Dermis blood vessel endothelial cell (primary cell): ENCODE data around the gene CFAP107. TPM values are rescaled to one million over a fixed set of nuclear protein-coding genes. Genes with fewer than 3 reads are reported as not detected.
"Not testable (repeated sequence)": the region's sequence is repeated elsewhere in the genome, so short reads cannot be mapped to it uniquely, and the experiment has no call there.

Experiments
- DNase-seq: peaks from one replicate; pipeline ENCODE4 v3.0.0; 2010
- total RNA-seq: library from RNA; depleted of rRNA; stranded (reverse); fragments of >200 nt; gene quantifications from 2 replicates; pipeline ENCODE4 v1.2.3, GENCODE V29; 2014

Gene CFAP107
- total RNA-seq, 1 donor from 2014 or later, result not detected

GRCh38 chr1:12781488-12781887 is 35.5 kb downstream of the CFAP107 start:
- DNase-seq, result not testable (repeated sequence)

- not testable (repeated sequence) for DNase-seq
These were observed 37.8 kb downstream of the CFAP107 start for GRCh38 chr1:12783783-12784182.

- DNase-seq, result not testable (repeated sequence)
These were observed 38.7 kb downstream of the CFAP107 start for GRCh38 chr1:12784729-12785128.

- DNase-seq, result not testable (repeated sequence)
These were observed 45.1 kb downstream of the CFAP107 start, which contains the start of gene PRAMEF1 for GRCh38 chr1:12791097-12791496. TSS of gene PRAMEF1 (plus strand) at chr1:12791397. CDS start at chr1:12793228, 1,831 bp downstream.

- DNase-seq, result no peak
These were observed 52.9 kb downstream of the CFAP107 start for GRCh38 chr1:12798911-12799310.

- no peak for DNase-seq
These were observed 53.7 kb downstream of the CFAP107 start for GRCh38 chr1:12799730-12800129.

- DNase-seq, result no peak
These were observed 63.9 kb downstream of the CFAP107 start for GRCh38 chr1:12809933-12810332.

- DNase-seq, result no peak
These were observed 64.8 kb downstream of the CFAP107 start for GRCh38 chr1:12810691-12811408.

GRCh38 chr1:12811409-12811784 is 65.4 kb downstream of the CFAP107 start:
- DNase-seq, result no peak

Other genes with a start within 250 kb of the CFAP107 start
- 57.1 and 121 TPM in 2 replicates for gene DHRS3, start 128.0 kb upstream of the CFAP107 start, total RNA-seq
- gene AADACL4, start 102.1 kb upstream of the CFAP107 start, total RNA-seq, result not detected in 2 replicates
- gene AADACL3, start 30.1 kb upstream of the CFAP107 start, total RNA-seq, result not detected in 2 replicates
- gene PRAMEF12, start 27.5 kb downstream of the CFAP107 start, total RNA-seq, result not detected in 2 replicates
- not detected in 2 replicates for gene PRAMEF1, start 45.2 kb downstream of the CFAP107 start, total RNA-seq
- gene PRAMEF11, start 85.2 kb downstream of the CFAP107 start, total RNA-seq, result not detected in 2 replicates
- gene HNRNPCL1, start 102.5 kb downstream of the CFAP107 start, total RNA-seq, result not detected in 2 replicates
- not detected in 2 replicates for gene PRAMEF2, start 110.9 kb downstream of the CFAP107 start, total RNA-seq
- not detected in 2 replicates for gene PRAMEF4, start 140.0 kb downstream of the CFAP107 start, total RNA-seq
- gene PRAMEF10, start 152.1 kb downstream of the CFAP107 start, total RNA-seq, result not detected in 2 replicates
- gene PRAMEF7, start 170.4 kb downstream of the CFAP107 start, total RNA-seq, result not detected in 2 replicates
- not detected in 2 replicates for gene PRAMEF6, start 201.4 kb downstream of the CFAP107 start, total RNA-seq